Naive thymus-derived CD4-positive, alpha-beta T cell (primary cell): Measurements from ENCODE around the gene USP6NL. TPM values are rescaled to one million over a fixed set of nuclear protein-coding genes. Genes with fewer than 3 reads are reported as not detected.

ENCODE experiments used
- ATAC-seq: fragments of 150-1000 bp; cut with Tn5 transposase; 2 replicates; pipeline ENCODE4 v1.10.0; 2021; ENCODE audit warnings: mild to moderate bottlenecking, moderate library complexity
- CTCF ChIA-PET: fragments of 350-600 bp; sonication (Branson Sonifier 250); formaldehyde crosslinking; loops from one replicate; lab custom pipeline; 2021; ENCODE audit warnings: antibody characterized with exemption; lab: Charles Lee
- POLR2A ChIA-PET: fragments of 350-600 bp; sonication (Branson Sonifier 250); formaldehyde crosslinking; loops from one replicate; lab custom pipeline; 2021; ENCODE audit warnings: antibody characterized with exemption, inconsistent platforms; lab: Charles Lee
- DNase-seq, 9 donors: peaks; one replicate each; pipeline versions ENCODE4 v3.0.0 to v3.0.0-alpha.2; 2020 to 2022; ENCODE audit warnings: mixed read lengths in 1 of 9
- H3K27ac ChIP-seq: one replicate; pipeline ENCODE4 v1.7.0; 2013; ENCODE audit warnings: mild to moderate bottlenecking, low read depth, low read length, moderate library complexity
- H3K27me3 ChIP-seq, 2 donors: one replicate each; pipeline ENCODE4 v1.7.0; 2013; ENCODE audit warnings: low read length in 2 of 2, mild to moderate bottlenecking in 2 of 2, moderate library complexity in 2 of 2; ENCODE audit not compliant: control insufficient read depth in 2 of 2, insufficient read depth in 2 of 2
- H3K36me3 ChIP-seq, 3 experiments: 1 replicate in 2 of 3; 2 replicates in 1 of 3; pipeline ENCODE4 v1.7.0; 2013; ENCODE audit warnings: low read length in 3 of 3, mild to moderate bottlenecking in 3 of 3, moderate library complexity in 1 of 3; ENCODE audit not compliant: insufficient read depth in 3 of 3, control insufficient read depth in 2 of 3
- H3K4me1 ChIP-seq, 2 donors: one replicate each; pipeline ENCODE4 v1.7.0; 2013; ENCODE audit warnings: low read length in 2 of 2, mild to moderate bottlenecking in 2 of 2, moderate library complexity in 1 of 2; ENCODE audit not compliant: control insufficient read depth in 2 of 2, insufficient read depth in 2 of 2
- H3K4me3 ChIP-seq: 2 replicates; pipeline ENCODE4 v1.7.0; 2013; ENCODE audit warnings: mild to moderate bottlenecking, low read length
- H3K9me3 ChIP-seq, 3 experiments: 1 replicate in 2 of 3; 2 replicates in 1 of 3; pipeline ENCODE4 v1.7.0; 2013; ENCODE audit warnings: low read length in 3 of 3; ENCODE audit not compliant: control insufficient read depth in 2 of 3
- H3K27ac Mint-ChIP-seq, 9 donors: one replicate each; pipeline ENCODE4 v1.8.0; 2020 to 2022; ENCODE audit warnings: mixed read lengths in 9 of 9, mild to moderate bottlenecking in 8 of 9, moderate library complexity in 5 of 9, inconsistent platforms in 2 of 9
- H3K27me3 Mint-ChIP-seq, 5 donors: one replicate each; pipeline ENCODE4 v1.8.0; 2021 to 2022; ENCODE audit warnings: mixed read lengths in 5 of 5, mild to moderate bottlenecking in 1 of 5
- H3K36me3 Mint-ChIP-seq, 5 donors: one replicate each; pipeline ENCODE4 v1.8.0; 2020 to 2022; ENCODE audit warnings: mixed read lengths in 5 of 5, mild to moderate bottlenecking in 3 of 5, inconsistent platforms in 1 of 5
- H3K4me1 Mint-ChIP-seq, 7 donors: one replicate each; pipeline ENCODE4 v1.8.0; 2020 to 2022; ENCODE audit warnings: mixed read lengths in 7 of 7, mild to moderate bottlenecking in 3 of 7, inconsistent platforms in 1 of 7
- H3K4me3 Mint-ChIP-seq, 10 donors: one replicate each; pipeline ENCODE4 v1.8.0; 2020 to 2022; ENCODE audit warnings: mild to moderate bottlenecking in 10 of 10, mixed read lengths in 10 of 10, moderate library complexity in 6 of 10, inconsistent platforms in 2 of 10
- H3K9me3 Mint-ChIP-seq, 11 donors: one replicate each; pipeline ENCODE4 v1.8.0; 2020 to 2022; ENCODE audit warnings: mixed read lengths in 11 of 11, mild to moderate bottlenecking in 4 of 11, inconsistent platforms in 1 of 11, moderate library complexity in 1 of 11
- intact Hi-C, 2 donors: fragments of 100-400 bp; cut with micrococcal nuclease; formaldehyde crosslinking; loops; one replicate each; pipeline ENCODE4 v1.15.1; 2023
- polyA plus RNA-seq, 2 donors: library from polyadenylated mRNA; unstranded; fragments of 300-500 nt; fragmentation: Illumina TruSeq; gene quantifications; one replicate each; pipeline ENCODE4 v1.2.3, GENCODE V29; 2021
- total RNA-seq, 6 experiments: library from RNA in 5 of 6; stranded (reverse) in 5 of 6; gene quantifications; 1 replicate in 5 of 6; 2 replicates in 1 of 6; pipeline ENCODE4 v1.2.3 and lab custom pipeline; 2021 to 2026

The USP6NL gene
- total and polyA plus RNA-seq, 7 experiments from 2014 or later = 0.70 to 6.6 (median 4.6) TPM

GRCh38 chr10:11557513-11557912 lies 53.9 kb downstream of the USP6NL start:
- intact Hi-C loops = no loop called here
- H3K27ac ChIP-seq = no peak overlapping the region
- peaks cover 0 to 16% (median 5%) of the 10 kb centered on the region in 5 donors for H3K36me3 Mint-ChIP-seq
- no peak overlapping the region for H3K4me3 ChIP-seq
- H3K4me3 Mint-ChIP-seq = no peak overlapping the region
- ChIA-PET POLR2A (no interaction called here), CTCF (no interaction called here)
- peak overlapping the region in 1 of 9 donors; percentile 17 for H3K27ac Mint-ChIP-seq
- H3K9me3 Mint-ChIP-seq = peaks cover 0 to 6% (median 0%) of the 10 kb centered on the region in 11 donors
- no peaks in the 10 kb centered on the region for H3K36me3 ChIP-seq
- no peak for ATAC-seq
- peaks cover 19 to 33% (median 26%) of the 10 kb centered on the region in 7 donors for H3K4me1 Mint-ChIP-seq
- no peak for DNase-seq
- H3K4me1 ChIP-seq = no peaks in the 10 kb centered on the region
- peaks cover 0 to 15% (median 0%) of the 10 kb centered on the region in 5 donors for H3K27me3 Mint-ChIP-seq
- H3K9me3 ChIP-seq = no peaks in the 10 kb centered on the region
- no peaks in the 10 kb centered on the region for H3K27me3 ChIP-seq

GRCh38 chr10:11555556-11555955 lies 55.9 kb downstream of the USP6NL start:
- intact Hi-C loops = no loop called here
- no peak overlapping the region for H3K27ac ChIP-seq

GRCh38 chr10:11553773-11554381 lies 57.6 kb downstream of the USP6NL start:
- ChIA-PET CTCF (no interaction called here), POLR2A (no interaction called here)
- Mint-ChIP-seq H3K4me1 (peaks cover 12 to 28% (median 24%) of the 10 kb centered on the region in 7 donors), H3K9me3 (peaks cover 0 to 6% (median 0%) of the 10 kb centered on the region in 11 donors), H3K36me3 (peaks cover 0 to 16% (median 7%) of the 10 kb centered on the region in 5 donors), H3K4me3 (peak overlapping the region in 2 of 10 donors; percentile 9 to 13), H3K27me3 (peaks cover 0 to 17% (median 0%) of the 10 kb centered on the region in 5 donors), H3K27ac (peak overlapping the region in 2 of 9 donors; percentile 15 to 65)
- Histone ChIP-seq H3K27ac (no peak overlapping the region), H3K9me3 (no peaks in the 10 kb centered on the region), H3K27me3 (no peaks in the 10 kb centered on the region), H3K4me1 (no peaks in the 10 kb centered on the region), H3K36me3 (no peaks in the 10 kb centered on the region), H3K4me3 (no peak overlapping the region)
- intact Hi-C loops = no loop called here
- no peak for ATAC-seq
- no peak for DNase-seq

More at GRCh38 chr10:11555556-11555955, 55.9 kb downstream of the USP6NL start:
- Histone ChIP-seq H3K27me3 (no peaks in the 10 kb centered on the region), H3K4me1 (no peaks in the 10 kb centered on the region), H3K4me3 (no peak overlapping the region), H3K9me3 (no peaks in the 10 kb centered on the region), H3K36me3 (no peaks in the 10 kb centered on the region)
- no peak for ATAC-seq
- peaks cover 0 to 6% (median 0%) of the 10 kb centered on the region in 11 donors for H3K9me3 Mint-ChIP-seq
- H3K4me1 Mint-ChIP-seq = peaks cover 19 to 33% (median 28%) of the 10 kb centered on the region in 7 donors
- POLR2A ChIA-PET = no interaction called here
- no peak for DNase-seq
- CTCF ChIA-PET = interaction anchor here (0.7 kb wide), 1 partner anchor 166 kb away, joined by 3 read pairs; no protein-coding TSS in a partner anchor
- no peak overlapping the region for H3K4me3 Mint-ChIP-seq
- H3K36me3 Mint-ChIP-seq = peaks cover 0 to 16% (median 5%) of the 10 kb centered on the region in 5 donors
- H3K27me3 Mint-ChIP-seq = peaks cover 0 to 15% (median 0%) of the 10 kb centered on the region in 5 donors
- no peak overlapping the region for H3K27ac Mint-ChIP-seq

DNA sequence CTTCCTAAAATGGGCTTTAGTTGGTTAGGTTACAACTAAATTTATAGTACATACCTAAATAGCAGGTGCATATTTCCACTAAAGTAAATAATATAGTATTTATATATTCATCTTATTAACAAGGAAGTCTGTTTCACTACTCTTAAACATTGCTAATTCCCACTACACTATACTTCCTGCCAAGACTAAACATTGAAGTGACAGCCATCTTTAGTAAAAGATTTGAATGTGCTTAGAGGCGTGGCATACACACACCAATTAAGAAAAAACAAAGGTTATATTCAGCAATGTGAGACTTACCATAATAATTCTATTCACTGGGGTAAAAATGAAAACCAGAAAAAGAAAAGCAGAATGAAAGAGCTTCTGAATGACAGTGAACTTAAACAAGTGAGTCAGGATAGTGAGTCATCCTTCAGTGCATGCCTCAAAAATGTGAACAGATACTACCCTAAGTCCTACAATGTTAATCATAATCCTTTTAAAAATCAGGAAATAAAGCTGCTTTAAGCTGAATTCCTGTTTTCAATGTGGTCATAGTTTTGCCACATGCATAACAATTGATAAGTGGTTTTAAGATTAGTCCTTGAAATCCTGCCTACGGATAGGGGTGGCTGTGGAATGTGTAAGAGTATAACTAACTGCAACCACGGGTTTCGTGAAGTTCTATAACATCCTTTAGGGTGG lies 59.4 kb downstream of the USP6NL start:
- ChIA-PET CTCF (interaction anchor here (0.6 kb wide), 1 partner anchor 206 kb away, joined by 4 read pairs; no protein-coding TSS in a partner anchor), POLR2A (no interaction called here)
- Histone ChIP-seq H3K4me1 (no peaks in the 10 kb centered on the region), H3K36me3 (no peaks in the 10 kb centered on the region), H3K4me3 (no peak overlapping the region), H3K27me3 (no peaks in the 10 kb centered on the region), H3K9me3 (no peaks in the 10 kb centered on the region), H3K27ac (no peak overlapping the region)
- Mint-ChIP-seq H3K4me1 (peaks cover 12 to 28% (median 18%) of the 10 kb centered on the region in 7 donors), H3K27me3 (peaks cover 0 to 7% (median 0%) of the 10 kb centered on the region in 5 donors), H3K27ac (no peak overlapping the region), H3K4me3 (no peak overlapping the region), H3K9me3 (peaks cover 0 to 6% (median 0%) of the 10 kb centered on the region in 11 donors), H3K36me3 (peaks cover 0 to 8% (median 4%) of the 10 kb centered on the region in 5 donors)
- DNase-seq (no peak), ATAC-seq (peak; percentile 83)
- intact Hi-C loops = no loop called here

- DNase-seq (no peak), ATAC-seq (no peak)
- no peaks in the 10 kb centered on the region for H3K36me3 ChIP-seq
- no peaks in the 10 kb centered on the region for H3K27me3 ChIP-seq
- H3K9me3 ChIP-seq = no peaks in the 10 kb centered on the region
- H3K4me3 Mint-ChIP-seq = no peak overlapping the region
- H3K27ac Mint-ChIP-seq = no peak overlapping the region
- H3K27me3 Mint-ChIP-seq = peaks cover 0 to 5% (median 0%) of the 10 kb centered on the region in 5 donors
- ChIA-PET POLR2A (no interaction called here), CTCF (no interaction called here)
- H3K9me3 Mint-ChIP-seq = peaks cover 0 to 6% (median 0%) of the 10 kb centered on the region in 11 donors
- H3K4me1 ChIP-seq = no peaks in the 10 kb centered on the region
- peaks cover 0 to 8% (median 6%) of the 10 kb centered on the region in 5 donors for H3K36me3 Mint-ChIP-seq
- H3K27ac ChIP-seq = no peak overlapping the region
- no peak overlapping the region for H3K4me3 ChIP-seq
- intact Hi-C loops = no loop called here
- peaks cover 12 to 25% (median 18%) of the 10 kb centered on the region in 7 donors for H3K4me1 Mint-ChIP-seq
Observed at GRCh38 chr10:11551104-11551503, 60.3 kb downstream of the USP6NL start.

- Histone ChIP-seq H3K9me3 (no peaks in the 10 kb centered on the region), H3K4me1 (no peaks in the 10 kb centered on the region), H3K27ac (no peak overlapping the region), H3K4me3 (no peak overlapping the region), H3K27me3 (no peaks in the 10 kb centered on the region), H3K36me3 (no peaks in the 10 kb centered on the region)
- ATAC-seq = no peak
- Mint-ChIP-seq H3K36me3 (peaks cover 0 to 6% (median 0%) of the 10 kb centered on the region in 5 donors), H3K4me3 (no peak overlapping the region), H3K4me1 (peaks cover 4 to 17% (median 11%) of the 10 kb centered on the region in 7 donors), H3K9me3 (no peaks in the 10 kb centered on the region), H3K27me3 (peaks cover 0 to 2% (median 0%) of the 10 kb centered on the region in 5 donors), H3K27ac (no peak overlapping the region)
- no peak for DNase-seq
- ChIA-PET CTCF (interaction anchor here (1.3 kb wide), 1 partner anchor 176 kb away, joined by 3 read pairs; no protein-coding TSS in a partner anchor), POLR2A (no interaction called here)
- intact Hi-C loops = no loop called here
Observed at GRCh38 chr10:11548768-11549099, 62.7 kb downstream of the USP6NL start.
